Measurements from ENCODE around the gene DRC7. TPM values are rescaled to one million over a fixed set of nuclear protein-coding genes. Genes with fewer than 3 reads are reported as not detected.

The DRC7 gene
- total and polyA plus RNA-seq, 9 of the 15 experiments (the other 6 are each of a cell fraction or from before 2014, with no cell fraction given) = 0.04 to 0.33 (median 0.12) TPM; not detected in 3

DNA sequence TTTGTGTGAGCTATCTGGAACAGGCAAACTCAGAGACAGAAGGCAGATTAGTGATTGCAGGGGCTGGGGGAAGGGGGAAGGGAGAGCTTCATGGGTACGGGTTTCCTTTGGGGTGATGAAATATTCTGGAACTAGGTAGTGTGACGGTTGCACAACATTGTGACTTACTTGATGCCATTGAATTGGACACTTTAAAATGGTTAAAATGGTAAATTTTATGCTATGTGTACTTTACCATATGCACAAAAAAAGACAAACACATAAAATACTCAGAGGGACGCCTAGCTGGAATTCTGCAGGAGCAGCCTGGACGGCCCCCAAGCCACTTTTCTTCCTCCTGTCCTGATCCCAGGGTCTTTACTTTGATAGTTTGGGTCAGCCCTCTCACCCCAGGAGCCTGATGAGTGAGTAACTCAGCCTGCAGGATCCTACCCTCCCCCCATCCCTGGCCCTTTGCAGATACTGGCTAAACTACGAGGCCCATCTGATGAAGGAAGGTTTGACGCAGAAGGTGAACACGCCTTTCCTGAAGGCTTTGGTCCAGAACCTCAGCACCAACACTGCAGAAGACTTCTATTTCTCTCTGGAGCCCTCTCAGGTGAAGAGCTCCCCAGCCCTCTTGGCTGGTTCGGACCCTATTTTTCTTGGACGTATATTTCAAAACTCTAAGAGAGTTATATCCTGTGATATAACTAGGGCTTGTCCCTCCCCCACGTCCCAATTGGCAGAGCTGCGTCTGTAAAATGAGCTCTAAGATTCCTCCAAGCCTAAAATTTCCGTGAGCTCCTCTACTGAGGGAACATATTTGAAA is 18.7 kb upstream of the DRC7 start (continued):
- TF ChIP-seq ZNF263 (CRISPR knock-in tag; IDR thresholded peaks at IDR 0.05; ENCODE audit: borderline replicate concordance) = no peak
- peak; percentile 51 for TF ChIP-seq TAL1 (IDR thresholded peaks at IDR 0.05)
- no peak for TF ChIP-seq NFIC (IDR thresholded peaks at IDR 0.05)
- peak; percentile 77 for TF ChIP-seq LEF1 (IDR thresholded peaks at IDR 0.05)
- TF ChIP-seq ZNF668 (CRISPR knock-in tag; IDR thresholded peaks at IDR 0.05) = no peak
- TF ChIP-seq HIVEP1 (CRISPR knock-in tag; IDR thresholded peaks at IDR 0.05) = no peak
- TF ChIP-seq ZC3H4 (CRISPR knock-in tag; IDR thresholded peaks at IDR 0.05; ENCODE audit: borderline replicate concordance) = no peak
- TF ChIP-seq, protein P1, sequence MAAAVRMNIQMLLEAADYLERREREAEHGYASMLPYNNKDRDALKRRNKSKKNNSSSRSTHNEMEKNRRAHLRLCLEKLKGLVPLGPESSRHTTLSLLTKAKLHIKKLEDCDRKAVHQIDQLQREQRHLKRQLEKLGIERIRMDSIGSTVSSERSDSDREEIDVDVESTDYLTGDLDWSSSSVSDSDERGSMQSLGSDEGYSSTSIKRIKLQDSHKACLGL (CRISPR knock-in tag; IDR thresholded peaks at IDR 0.05; ENCODE audit: borderline replicate concordance, poor library complexity, severe bottlenecking) = no peak
- TF ChIP-seq, protein P2, sequence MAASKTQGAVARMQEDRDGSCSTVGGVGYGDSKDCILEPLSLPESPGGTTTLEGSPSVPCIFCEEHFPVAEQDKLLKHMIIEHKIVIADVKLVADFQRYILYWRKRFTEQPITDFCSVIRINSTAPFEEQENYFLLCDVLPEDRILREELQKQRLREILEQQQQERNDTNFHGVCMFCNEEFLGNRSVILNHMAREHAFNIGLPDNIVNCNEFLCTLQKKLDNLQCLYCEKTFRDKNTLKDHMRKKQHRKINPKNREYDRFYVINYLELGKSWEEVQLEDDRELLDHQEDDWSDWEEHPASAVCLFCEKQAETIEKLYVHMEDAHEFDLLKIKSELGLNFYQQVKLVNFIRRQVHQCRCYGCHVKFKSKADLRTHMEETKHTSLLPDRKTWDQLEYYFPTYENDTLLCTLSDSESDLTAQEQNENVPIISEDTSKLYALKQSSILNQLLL (CRISPR knock-in tag; IDR thresholded peaks at IDR 0.05; ENCODE audit: borderline replicate concordance) = no peak
- no peak for TF ChIP-seq KHSRP (IDR thresholded peaks at IDR 0.05)
- TF ChIP-seq BACH1 (tag; IDR thresholded peaks at IDR 0.05) = no peak
- TF ChIP-seq, protein P3, sequence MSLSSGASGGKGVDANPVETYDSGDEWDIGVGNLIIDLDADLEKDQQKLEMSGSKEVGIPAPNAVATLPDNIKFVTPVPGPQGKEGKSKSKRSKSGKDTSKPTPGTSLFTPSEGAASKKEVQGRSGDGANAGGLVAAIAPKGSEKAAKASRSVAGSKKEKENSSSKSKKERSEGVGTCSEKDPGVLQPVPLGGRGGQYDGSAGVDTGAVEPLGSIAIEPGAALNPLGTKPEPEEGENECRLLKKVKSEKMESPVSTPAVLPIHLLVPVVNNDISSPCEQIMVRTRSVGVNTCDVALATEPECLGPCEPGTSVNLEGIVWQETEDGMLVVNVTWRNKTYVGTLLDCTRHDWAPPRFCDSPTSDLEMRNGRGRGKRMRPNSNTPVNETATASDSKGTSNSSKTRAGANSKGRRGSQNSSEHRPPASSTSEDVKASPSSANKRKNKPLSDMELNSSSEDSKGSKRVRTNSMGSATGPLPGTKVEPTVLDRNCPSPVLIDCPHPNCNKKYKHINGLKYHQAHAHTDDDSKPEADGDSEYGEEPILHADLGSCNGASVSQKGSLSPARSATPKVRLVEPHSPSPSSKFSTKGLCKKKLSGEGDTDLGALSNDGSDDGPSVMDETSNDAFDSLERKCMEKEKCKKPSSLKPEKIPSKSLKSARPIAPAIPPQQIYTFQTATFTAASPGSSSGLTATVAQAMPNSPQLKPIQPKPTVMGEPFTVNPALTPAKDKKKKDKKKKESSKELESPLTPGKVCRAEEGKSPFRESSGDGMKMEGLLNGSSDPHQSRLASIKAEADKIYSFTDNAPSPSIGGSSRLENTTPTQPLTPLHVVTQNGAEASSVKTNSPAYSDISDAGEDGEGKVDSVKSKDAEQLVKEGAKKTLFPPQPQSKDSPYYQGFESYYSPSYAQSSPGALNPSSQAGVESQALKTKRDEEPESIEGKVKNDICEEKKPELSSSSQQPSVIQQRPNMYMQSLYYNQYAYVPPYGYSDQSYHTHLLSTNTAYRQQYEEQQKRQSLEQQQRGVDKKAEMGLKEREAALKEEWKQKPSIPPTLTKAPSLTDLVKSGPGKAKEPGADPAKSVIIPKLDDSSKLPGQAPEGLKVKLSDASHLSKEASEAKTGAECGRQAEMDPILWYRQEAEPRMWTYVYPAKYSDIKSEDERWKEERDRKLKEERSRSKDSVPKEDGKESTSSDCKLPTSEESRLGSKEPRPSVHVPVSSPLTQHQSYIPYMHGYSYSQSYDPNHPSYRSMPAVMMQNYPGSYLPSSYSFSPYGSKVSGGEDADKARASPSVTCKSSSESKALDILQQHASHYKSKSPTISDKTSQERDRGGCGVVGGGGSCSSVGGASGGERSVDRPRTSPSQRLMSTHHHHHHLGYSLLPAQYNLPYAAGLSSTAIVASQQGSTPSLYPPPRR (CRISPR knock-in tag; IDR thresholded peaks at IDR 0.05; ENCODE audit: borderline replicate concordance) = no peak
- TF ChIP-seq PCBP2 (IDR thresholded peaks at IDR 0.05; ENCODE audit: low read depth, low read length, poor library complexity, severe bottlenecking) = no peak
- no peak for TF ChIP-seq PHB2 (IDR thresholded peaks at IDR 0.05; ENCODE audit: low read depth)
- no peak for TF ChIP-seq ZNF445 (CRISPR knock-in tag; IDR thresholded peaks at IDR 0.05; ENCODE audit: low read depth)
- TF ChIP-seq, protein P4, sequence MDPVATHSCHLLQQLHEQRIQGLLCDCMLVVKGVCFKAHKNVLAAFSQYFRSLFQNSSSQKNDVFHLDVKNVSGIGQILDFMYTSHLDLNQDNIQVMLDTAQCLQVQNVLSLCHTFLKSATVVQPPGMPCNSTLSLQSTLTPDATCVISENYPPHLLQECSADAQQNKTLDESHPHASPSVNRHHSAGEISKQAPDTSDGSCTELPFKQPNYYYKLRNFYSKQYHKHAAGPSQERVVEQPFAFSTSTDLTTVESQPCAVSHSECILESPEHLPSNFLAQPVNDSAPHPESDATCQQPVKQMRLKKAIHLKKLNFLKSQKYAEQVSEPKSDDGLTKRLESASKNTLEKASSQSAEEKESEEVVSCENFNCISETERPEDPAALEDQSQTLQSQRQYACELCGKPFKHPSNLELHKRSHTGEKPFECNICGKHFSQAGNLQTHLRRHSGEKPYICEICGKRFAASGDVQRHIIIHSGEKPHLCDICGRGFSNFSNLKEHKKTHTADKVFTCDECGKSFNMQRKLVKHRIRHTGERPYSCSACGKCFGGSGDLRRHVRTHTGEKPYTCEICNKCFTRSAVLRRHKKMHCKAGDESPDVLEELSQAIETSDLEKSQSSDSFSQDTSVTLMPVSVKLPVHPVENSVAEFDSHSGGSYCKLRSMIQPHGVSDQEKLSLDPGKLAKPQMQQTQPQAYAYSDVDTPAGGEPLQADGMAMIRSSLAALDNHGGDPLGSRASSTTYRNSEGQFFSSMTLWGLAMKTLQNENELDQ (CRISPR knock-in tag; IDR thresholded peaks at IDR 0.05; ENCODE audit: borderline replicate concordance) = no peak
